RWPE1 (cell line): ENCODE results near the gene WDR48.

Source experiments
- CTCF ChIA-PET: fragments of 350-600 bp; sonication (Branson Sonifier 250); formaldehyde crosslinking; extraction: SDS; loops from one replicate; lab custom pipeline; 2021; lab: Yijun Ruan, JAX
- POLR2A ChIA-PET: fragments of 400-600 bp; formaldehyde crosslinking; extraction: SDS; loops from one replicate; lab custom pipeline; 2020; ENCODE audit warnings: antibody characterized with exemption; ENCODE audit not compliant: low non-redundant PET; lab: Yijun Ruan, JAX
- DNase-seq: peaks from one replicate; pipeline ENCODE4 v3.0.0; 2012; ENCODE audit warnings: low spot score
- H3K27ac ChIP-seq: fragments of 450-650 bp; 2 replicates; pipeline ENCODE4 v1.5.1; 2017
- TF ChIP-seq, protein P1 (sequence below): fragments of 450-650 bp; conservative IDR thresholded peaks from 2 replicates; pipeline ENCODE4 v1.5.1; 2017; ENCODE audit warnings: low read depth, mild to moderate bottlenecking

The WDR48 gene

DNA sequence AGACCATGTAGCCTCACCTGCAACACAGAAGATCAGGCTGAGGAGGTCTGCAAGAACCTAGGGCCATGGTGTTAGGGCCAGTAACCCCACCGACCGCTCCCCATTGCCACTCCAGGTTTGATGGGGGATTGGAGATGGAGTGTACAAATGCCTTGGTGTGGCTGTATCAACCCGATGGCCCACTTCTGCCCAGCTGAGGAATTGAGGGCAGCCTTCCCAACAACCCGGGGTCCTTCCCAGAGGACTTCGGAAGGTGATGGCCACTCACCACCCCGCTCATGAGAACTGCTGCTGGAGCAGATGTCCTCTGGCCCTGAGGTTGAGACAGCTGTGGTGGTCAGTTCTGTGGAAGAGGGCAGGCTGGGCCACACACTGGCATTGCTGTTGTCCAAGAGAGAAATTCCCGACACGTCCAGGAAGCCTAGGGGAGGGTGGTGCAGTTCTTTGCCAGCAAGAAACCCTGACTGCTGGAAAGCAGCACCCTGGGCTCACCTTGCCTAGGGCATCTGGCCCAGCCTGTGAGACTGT, 46.7 kb downstream of the WDR48 start:
- TF ChIP-seq, protein P1, sequence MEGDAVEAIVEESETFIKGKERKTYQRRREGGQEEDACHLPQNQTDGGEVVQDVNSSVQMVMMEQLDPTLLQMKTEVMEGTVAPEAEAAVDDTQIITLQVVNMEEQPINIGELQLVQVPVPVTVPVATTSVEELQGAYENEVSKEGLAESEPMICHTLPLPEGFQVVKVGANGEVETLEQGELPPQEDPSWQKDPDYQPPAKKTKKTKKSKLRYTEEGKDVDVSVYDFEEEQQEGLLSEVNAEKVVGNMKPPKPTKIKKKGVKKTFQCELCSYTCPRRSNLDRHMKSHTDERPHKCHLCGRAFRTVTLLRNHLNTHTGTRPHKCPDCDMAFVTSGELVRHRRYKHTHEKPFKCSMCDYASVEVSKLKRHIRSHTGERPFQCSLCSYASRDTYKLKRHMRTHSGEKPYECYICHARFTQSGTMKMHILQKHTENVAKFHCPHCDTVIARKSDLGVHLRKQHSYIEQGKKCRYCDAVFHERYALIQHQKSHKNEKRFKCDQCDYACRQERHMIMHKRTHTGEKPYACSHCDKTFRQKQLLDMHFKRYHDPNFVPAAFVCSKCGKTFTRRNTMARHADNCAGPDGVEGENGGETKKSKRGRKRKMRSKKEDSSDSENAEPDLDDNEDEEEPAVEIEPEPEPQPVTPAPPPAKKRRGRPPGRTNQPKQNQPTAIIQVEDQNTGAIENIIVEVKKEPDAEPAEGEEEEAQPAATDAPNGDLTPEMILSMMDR: no peak
- ChIA-PET POLR2A (no interaction called here), CTCF (no interaction called here)
- DNase-seq: no peak
- H3K27ac ChIP-seq: peak overlapping the region; percentile 1; the same call in 1 of the 2 replicates

DNA sequence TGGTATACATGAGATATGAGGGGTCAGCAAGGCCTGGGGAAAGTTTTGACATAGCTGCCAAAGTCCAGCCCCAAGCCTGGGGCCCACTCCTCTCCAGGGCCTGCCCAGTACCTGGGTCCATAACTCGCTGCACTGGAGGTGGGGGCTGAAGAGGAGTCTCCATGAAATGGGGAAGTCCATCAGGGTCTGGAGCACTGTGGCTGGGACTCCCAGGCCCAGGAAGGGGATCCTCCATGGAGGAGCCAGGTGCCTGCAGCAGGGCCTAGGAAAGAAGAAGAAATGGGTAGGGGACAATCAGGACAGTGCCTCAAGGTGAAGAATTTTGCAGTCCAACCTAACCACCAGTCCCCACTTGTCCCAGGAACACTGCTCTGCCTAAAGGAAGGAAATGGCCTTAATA, 47.4 kb downstream of the WDR48 start:
- H3K27ac ChIP-seq: no peak overlapping the region
- POLR2A ChIA-PET: no interaction called here
- CTCF ChIA-PET: no interaction called here
- TF ChIP-seq, protein P1: no peak
- DNase-seq: no peak

DNA sequence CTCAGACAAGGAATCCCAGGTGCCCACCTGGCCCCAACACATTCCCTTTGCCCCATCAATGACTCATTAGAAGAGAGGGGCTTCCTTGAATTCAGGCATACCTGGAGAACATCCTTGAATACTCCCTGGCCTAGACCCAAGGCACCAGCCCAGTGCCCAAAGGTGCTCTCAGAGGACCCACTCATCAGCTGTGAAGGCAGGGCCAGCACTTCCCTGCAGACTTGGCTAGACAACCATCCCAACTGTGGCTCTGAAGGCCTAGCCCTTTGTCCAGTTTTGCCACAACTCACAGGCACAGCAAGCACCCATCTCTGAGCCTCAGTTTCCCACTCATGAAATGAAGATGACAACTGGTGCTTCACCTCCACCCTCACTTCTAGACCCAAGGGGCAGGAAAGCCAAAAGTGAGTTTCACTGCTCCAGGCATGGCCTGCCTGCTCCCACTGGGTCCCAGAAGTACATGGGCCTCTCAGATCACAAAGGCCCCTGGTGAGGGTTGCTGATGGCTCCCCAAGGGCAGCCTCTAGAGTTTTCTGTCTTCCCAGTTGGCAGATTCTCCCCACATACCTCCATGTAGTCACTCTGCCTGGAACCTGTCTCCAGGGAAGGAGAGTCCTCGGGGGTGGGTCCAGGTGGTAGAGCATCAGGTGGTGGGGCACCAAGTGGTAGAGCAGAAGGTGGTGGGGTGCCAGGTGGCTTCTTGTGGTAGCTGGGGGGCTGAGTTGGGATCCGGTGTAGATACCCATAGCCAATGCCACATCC, 48.1 kb downstream of the WDR48 start:
- H3K27ac ChIP-seq: no peak overlapping the region
- ChIA-PET POLR2A (no interaction called here), CTCF (no interaction called here)
- TF ChIP-seq, protein P1: no peak
- no peak for DNase-seq

DNA sequence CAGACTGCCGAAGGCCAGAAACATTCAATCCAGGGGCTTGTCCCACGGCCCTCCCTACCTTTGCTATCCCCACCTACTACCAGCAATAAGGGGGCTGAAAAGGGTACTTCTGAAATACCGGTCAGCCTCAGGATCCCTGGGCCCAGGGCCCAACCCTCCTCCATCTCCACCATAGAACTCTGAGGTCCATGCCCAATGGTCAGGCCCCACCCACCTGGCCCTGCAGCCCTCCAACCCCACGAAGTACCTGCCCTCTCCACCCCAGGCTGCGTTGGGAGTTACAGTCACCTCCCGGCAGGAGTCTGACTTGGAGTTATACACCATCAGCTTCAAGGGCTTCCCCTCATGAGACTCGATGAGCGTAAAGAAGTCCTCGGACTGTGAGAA, 48.7 kb downstream of the WDR48 start:
- ChIA-PET CTCF (no interaction called here), POLR2A (no interaction called here)
- no peak for DNase-seq
- no peak overlapping the region for H3K27ac ChIP-seq
- TF ChIP-seq, protein P1: no peak

DNA sequence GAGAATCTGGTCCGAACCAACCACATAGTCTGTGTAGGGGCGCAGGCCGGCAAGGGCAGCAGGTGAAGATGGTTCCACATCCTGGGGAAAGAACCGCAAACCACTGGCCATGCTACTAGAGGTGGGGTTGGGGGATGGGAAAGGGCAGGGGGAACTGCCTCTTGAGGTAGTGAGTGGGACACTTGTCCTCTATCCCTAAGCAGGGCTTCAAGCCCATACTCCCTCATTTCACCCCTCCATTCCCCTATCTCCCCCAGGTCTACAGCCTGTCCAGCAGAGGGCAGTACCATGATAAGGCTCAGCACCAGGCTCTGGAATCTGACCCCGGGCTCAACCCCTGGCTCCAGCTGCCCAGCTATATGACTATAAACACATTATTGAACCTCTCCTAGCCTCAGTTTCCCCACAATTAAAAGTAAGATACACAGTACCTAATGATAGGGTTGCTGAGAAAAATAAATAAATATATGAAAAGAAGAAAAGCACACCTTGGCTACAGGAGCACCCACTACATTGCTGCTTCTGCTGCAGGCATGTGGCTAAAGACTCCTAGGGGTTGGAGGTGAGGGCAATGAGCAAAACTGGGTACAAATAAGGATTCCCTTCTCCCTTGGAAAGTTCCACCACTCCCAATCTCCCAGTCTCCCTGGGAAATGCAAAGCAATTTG, 49.3 kb downstream of the WDR48 start:
- CTCF ChIA-PET: interaction anchor here (0.6 kb wide), 1 partner anchor 46 kb away, joined by 4 read pairs; no protein-coding TSS in a partner anchor
- peak; percentile 62 for DNase-seq
- TF ChIP-seq, protein P1: peak; percentile 53
- no peak overlapping the region for H3K27ac ChIP-seq
- POLR2A ChIA-PET: no interaction called here

DNA sequence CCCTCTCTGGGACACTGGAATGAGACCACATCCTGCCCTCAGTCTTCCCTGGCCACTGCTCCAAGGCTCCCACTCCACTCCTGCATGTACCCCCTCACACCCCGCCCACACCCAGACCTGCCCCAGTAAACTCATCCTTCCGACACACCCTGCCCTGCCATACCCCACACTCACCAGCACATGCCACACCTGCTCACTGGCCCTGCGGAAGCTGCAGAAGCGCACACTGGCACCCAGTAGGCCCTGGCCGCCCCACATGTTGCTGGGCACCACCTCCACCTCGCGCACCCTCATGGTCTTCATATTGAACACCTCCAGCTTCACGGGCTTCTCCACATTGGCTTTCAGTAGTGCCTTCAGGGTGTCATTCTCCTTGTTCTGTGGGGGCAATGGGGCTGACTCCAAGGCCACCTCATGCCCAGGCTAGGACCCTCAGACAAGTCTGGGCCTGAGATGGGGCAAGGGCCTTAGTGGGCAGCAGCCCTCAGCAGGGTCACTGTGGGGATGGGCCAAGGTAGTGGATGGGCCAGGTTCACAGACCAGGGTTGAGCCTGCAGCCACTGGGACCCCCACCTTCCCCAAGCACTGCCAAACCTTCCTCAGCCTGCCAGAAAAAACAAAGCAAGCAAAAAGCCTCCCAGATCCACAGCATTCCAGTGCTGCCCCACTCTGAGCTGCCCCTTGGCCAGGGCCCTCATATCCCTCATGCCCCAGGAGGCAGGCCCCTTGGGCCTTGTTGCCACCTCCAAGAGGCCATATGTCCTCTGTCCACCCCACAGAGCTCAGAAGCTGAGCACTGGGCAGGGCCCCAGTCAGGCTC, 50.9 kb downstream of the WDR48 start:
- ChIA-PET POLR2A (no interaction called here), CTCF (no interaction called here)
- peak overlapping the region; percentile 43 for H3K27ac ChIP-seq
- DNase-seq: no peak
- TF ChIP-seq, protein P1: no peak
